Activated CD8-positive, alpha-beta memory T cell treated with anti-CD3 and anti-CD28 coated beads, Interleukin-2, amount 50 U/mL, for 48 hours (primary cell): ENCODE measurements around the gene L3MBTL3.
A peak's percentile ranks its signal among the peaks of the same experiment; 100 is the strongest.

Experiments
- DNase-seq: peaks from one replicate; pipeline ENCODE4 v3.0.0-alpha.2; 2020

L3MBTL3 gene

GRCh38 chr6:130018292-130018743 lies at the start of gene L3MBTL3:
TSS of gene L3MBTL3 (plus strand) at chr6:130018581. CDS start at chr6:130042700, 24,119 bp downstream.
- peak; percentile 90 for DNase-seq

GRCh38 chr6:129969064-129969463 lies 49.3 kb upstream of the L3MBTL3 start:
- no peak for DNase-seq

DNA sequence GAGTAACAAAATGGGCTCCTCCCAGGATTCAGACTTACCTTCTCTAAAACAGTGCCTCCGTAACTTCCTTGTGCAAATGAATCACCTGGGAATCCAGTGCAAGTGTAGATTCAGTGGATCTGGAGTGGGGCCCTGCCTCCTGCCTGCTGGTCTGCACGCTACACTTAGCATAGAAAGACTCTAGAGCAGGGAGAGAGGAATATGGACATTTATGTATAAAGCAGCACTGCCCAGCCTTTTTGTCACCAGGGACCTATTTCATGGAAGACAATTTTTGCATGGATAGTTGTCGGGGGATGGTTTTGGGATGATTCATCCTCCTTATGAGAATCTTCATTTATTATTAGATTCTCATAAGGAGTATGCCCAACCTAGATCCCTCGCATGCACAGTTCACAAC lies 42.3 kb upstream of the L3MBTL3 start:
- no peak for DNase-seq

- no peak for DNase-seq
These were observed 40.0 kb upstream of the L3MBTL3 start for GRCh38 chr6:129978148-129978916.

DNA sequence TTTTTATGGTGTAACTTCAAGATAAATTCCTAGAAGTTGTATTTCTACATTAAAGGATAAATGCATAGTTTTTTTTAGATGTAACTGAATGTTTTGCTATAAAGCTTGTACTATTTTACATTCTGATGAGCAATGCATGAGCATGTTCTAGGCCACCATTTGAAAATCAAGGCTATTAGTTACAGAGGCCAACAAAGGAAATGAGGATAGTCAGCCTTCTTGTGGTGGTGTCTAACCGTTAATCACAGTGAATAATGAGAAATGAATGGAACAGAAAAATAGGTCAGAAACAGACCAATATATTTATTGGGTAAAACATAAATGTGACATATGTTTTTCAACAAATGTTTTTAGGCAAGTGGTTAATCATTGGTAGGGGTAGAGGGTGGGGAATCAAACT lies 37.6 kb upstream of the L3MBTL3 start:
- no peak for DNase-seq

- DNase-seq: no peak
These were observed 36.8 kb upstream of the L3MBTL3 start for GRCh38 chr6:129981598-129981997.

DNA sequence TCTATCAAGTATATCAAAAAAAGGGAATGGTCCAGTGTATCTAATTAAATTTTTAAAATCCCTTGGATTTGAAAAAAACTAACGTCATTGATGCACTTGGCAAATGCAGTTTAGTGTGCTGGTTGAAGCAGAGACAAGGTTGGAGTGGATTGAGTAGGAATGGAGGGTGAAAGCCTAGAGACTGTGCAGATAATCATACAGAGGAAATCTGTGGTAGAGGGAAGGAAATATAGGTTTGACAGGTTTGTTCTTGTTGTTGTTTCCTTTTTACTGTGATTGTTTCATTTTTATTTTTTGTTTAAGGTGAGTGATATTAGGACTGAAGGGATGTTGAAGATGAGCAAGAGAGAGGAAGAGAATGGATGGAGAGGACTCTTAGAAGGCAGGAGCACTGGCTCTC lies 29.0 kb upstream of the L3MBTL3 start:
- DNase-seq: no peak

- DNase-seq: no peak
These were observed 25.5 kb upstream of the L3MBTL3 start for GRCh38 chr6:129992881-129993280.

DNA sequence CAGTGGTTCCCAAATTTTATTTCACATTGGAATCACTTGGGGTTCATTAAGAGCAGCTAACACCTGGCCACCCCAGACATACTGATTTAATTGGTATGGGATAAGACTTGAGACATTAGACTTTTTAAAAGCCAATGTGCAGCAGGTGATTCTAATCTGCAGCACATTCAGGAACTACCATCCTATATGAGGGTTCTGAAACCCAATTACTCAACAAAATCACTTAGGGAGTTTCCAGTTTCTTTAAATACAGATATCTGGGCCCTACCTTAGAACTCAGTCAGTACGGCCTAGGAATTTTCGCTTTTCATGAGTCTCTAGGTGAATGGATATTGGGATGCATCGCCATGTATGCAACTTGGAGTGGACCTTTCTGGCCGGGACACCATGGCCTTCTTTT lies 24.0 kb upstream of the L3MBTL3 start:
- DNase-seq: no peak

DNA sequence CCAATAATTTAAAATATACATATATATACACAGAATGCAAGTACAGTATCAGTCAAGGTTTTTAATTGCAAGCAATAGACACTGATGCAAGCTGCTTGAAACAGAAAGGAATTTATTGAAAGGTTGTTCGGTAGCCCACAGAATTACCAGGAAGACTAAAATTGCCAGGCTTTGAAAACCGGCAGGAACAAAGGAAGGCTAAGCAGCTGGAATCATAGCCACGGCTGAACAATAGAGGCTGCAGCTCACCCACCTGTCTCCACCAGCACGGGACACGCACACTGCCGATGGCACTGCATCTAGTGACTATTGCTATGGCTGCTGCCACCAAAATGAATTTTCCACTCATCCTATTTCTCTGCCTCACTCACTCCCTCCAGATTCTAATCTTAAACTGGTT lies 22.0 kb upstream of the L3MBTL3 start:
- DNase-seq: no peak

DNA sequence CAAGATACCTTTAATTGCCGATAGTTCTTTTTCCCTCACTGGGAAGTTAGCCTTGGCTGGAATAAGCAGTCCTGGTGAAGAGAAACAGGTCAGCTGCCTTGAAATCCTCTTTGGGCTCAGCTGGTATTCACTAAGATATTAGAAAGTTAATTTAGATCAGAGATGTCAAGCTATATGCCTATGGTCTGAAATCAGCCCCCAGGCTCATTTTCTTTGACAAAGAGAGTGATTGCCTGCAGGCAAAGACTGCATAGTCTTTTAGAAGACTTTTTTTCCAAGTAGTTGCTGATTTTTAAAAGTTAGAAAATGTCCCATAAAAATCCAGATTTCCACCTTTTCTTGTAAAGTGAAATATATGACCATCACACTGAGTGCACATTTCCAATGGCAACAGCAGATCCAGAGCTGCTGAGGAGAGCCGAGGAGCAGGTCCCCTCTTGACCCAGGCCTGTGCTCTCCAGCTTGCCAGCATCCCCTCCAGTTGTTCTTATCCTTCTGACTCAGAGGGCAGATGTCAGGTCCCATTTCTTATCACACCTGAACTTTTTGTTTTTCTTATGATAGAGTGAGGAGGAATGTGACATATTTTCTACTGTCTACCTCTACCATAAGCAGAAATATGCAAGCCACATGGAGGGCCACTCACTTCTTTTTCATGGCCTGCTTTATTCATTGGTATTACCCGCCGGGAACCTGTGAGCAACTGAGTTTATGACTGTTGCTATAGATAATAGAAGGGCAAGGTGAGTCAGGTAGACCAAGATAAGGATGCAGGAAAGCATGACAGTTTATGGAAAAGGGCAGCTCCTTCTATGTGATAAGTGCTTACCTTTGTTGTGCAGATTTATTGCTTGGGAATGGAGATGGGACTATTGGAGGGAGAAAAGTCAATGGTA lies 17.6 kb upstream of the L3MBTL3 start:
- DNase-seq: no peak

GRCh38 chr6:130008236-130008873 lies 10.0 kb upstream of the L3MBTL3 start:
- no peak for DNase-seq

DNA sequence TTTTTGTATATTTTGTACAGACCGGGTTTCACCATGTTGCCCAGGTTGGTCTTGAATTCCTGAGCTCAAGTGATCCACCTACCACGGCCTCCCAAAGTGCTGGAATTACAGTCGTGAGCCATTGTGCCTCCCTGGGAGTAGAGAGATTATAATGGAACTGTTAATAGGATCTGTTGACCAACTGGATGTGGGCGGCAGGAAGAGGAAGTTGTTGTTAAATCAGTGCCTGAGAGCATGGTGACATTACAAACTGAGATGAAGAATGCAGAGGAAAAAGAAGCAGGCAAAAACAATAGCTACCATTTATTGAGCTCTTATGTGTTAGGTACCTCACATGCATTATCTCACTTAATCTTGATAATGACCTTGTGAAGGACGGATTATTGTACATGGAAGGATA lies 9.2 kb upstream of the L3MBTL3 start:
- no peak for DNase-seq

- DNase-seq: no peak
These were observed 8.0 kb upstream of the L3MBTL3 start for GRCh38 chr6:130010387-130010786.

DNA sequence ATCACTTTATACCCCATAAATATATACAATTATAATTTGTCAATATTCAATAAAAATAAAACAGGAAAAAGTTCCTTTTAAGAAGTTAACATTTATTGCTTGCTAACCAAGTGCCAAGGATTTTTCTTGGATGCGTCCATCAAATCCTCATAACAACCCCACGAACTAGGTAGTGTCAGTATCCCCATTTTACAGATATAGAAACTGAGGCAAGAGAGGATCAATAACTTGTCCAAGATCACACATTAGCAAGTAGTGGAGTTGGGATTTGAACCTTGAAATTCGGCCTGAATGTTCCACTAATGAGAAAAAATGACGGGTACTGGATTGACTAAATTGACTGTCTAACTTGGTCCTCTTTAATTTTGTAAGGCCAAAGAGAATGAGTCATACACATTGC lies 5.7 kb upstream of the L3MBTL3 start:
- no peak for DNase-seq

DNA sequence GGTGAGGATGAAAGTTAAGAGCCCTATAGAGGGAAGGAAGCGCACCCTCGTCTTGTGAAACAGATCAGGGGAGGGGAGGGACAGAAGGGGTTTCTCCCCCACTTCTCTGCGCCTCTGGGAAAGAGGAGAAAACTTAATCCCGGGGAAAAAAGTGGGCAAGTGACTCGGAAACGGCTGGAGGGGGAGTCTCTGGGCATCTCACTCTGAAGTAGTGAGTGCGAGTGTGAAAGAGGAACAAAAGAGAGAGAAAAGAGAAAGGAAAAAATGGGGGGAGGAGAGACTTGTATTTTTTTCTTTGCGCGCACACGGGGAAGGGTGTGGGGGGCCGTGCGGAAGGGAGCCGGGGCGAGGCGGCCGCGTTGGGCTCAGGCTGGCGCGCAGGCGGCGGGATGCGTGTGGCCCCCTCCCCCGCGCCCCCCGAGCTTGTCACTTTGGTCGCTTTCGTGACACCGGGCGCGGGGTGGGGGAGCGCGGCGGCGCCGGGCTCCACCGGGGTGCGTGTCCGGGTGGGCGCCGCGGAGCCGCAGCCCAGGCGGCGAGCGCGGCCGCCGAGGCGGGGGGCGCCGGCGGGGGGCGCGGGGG lies 454 bp downstream of the L3MBTL3 start:
- DNase-seq: peak; percentile 62

- peak; percentile 64 for DNase-seq
These were observed 1.1 kb downstream of the L3MBTL3 start for GRCh38 chr6:130019326-130020072.

GRCh38 chr6:130020073-130020906 lies 1.9 kb downstream of the L3MBTL3 start:
- peak; percentile 69 for DNase-seq

GRCh38 chr6:130020907-130021629 lies 2.7 kb downstream of the L3MBTL3 start:
- DNase-seq: peak; percentile 75

DNA sequence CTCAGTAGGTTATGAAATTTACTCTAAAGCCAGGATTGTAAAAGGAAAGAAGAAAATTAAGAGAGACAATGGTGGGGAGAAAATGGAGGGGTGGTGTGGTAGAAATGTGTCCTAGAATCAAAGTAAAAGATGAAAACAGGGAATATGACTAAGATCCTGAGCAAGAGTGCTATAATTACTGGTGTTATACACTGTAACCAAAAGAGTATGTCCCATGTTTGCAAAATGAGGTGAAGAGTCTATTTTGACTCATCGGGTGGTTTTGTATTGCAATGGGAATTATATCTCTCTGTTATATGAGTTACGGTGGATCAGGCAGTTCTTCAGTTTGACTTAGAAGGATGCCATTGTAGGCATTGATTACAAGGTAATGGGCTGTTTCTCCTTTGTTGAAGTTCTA lies 8.5 kb downstream of the L3MBTL3 start:
- no peak for DNase-seq

DNA sequence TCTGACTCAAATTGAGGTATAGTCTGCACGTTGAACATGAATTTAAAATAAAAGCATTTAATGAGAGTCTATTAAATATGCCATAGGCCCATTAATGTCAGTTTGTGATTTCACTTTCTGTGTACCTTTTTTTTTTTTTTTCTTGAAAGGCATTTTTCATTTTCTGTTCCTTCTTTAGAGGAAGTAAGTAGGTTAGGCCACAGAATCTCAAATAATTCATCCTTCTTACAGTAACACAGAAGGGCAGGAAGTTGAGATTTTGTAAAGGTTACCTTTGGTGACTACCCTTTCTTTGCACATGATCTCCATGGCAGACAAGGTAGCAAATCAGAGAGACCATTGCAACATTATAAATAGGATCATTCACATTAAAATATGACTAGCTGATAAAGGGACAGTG lies 9.6 kb downstream of the L3MBTL3 start:
- no peak for DNase-seq
